DMS114 treated with DMSO at 0.1 percent for 48 hours (cell line): ENCODE results near the gene RUBCN.
"Not testable (repeated sequence)": the region's sequence is repeated elsewhere in the genome, so short reads cannot be mapped to it uniquely, and the experiment has no call there.

Experiments used
- DNase-seq: peaks from one replicate; lab custom pipeline; 2025; ENCODE audit not compliant: unreplicated experiment; lab: John Stamatoyannopoulos, UW

Gene RUBCN

GRCh38 chr3:197686899-197687298, 49.8 kb downstream of the RUBCN start:
- DNase-seq: no peak

GRCh38 chr3:197685546-197685945, 51.2 kb downstream of the RUBCN start:
- DNase-seq: no peak

- DNase-seq: no peak
These were observed 53.5 kb downstream of the RUBCN start for GRCh38 chr3:197683191-197683590.

GRCh38 chr3:197682713-197683112, 54.0 kb downstream of the RUBCN start:
- no peak for DNase-seq

DNA sequence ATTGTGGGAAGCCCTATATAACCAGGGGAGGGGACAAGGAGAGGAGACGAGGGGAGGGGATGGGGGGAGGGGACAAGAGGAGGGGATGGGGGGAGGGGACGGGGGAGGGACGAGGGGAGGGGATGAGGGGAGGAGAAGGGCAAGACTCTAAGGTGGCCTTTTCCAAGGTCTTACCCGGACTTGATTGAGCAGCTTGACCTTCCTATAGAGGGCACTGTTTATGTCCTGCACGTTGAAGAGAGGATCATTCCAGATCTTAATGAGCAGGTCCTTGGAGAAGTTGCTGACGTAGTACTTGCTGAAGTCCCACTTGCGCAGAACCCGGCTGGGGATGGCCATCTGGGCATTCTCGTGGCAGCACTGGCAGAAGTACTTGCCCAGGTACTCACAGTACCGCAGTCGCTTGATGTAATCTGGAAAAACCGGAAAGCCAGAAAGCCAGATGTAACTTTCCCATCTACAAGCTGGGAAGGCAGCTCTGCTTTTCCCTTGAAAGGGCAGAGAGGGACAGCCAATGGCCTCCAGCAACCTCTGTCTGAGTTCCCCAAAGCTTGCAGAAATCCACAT, 55.7 kb downstream of the RUBCN start:
- no peak for DNase-seq

DNA sequence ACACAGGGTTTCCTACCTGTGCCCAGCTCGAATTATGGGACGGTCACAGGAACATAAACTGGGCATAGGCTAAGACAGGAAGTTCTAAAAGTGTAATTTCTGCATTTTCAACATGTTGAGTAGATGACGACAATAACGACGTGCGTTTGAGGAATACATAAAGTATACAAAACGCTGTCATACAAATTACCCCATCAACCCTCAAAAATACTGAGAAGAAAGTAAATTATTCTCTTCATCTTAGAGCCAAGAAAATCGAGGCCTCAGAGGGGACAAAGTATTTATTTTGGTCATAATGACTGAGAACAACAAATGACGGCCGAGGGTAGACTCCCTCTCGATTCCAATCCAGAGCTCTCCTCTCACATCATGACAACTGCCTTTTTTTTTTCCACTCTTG, 60.8 kb downstream of the RUBCN start:
- DNase-seq: no peak

DNA sequence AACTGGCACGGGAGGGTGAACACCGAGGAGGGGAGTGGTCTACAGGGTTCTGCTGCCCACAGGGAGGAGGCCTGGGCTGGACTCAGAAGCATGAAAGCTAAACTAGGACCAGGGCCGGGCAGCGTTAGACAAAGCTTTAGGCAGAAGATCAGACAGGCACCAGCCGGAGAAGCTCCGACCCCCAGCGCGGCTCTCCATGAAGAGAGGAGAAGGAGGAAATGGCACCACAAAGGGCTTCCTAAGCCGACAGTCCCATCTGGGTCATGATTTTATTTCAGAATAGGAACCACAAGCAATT, 61.2 kb downstream of the RUBCN start:
- no peak for DNase-seq

GRCh38 chr3:197674741-197675562, 61.8 kb downstream of the RUBCN start:
- DNase-seq: no peak

DNA sequence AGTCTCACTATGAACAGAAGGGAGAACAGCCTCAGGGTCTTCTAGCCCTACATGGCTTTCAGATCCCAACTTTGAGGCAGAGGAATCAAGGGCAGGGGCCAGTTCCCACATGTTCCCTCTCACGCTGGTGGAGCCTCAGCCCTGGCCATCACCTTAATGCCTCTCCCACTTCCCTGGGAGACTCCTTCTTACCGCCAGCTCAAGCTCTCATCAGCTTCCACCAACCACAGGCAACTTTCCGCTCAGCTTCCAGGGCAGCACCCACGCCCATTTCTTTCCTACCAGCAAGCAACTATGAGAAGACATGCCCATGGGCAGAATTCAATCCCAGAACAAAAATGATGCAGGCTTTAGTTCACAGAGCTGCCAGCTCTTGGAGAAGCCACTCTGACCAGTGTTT, 63.5 kb downstream of the RUBCN start:
- no peak for DNase-seq

DNA sequence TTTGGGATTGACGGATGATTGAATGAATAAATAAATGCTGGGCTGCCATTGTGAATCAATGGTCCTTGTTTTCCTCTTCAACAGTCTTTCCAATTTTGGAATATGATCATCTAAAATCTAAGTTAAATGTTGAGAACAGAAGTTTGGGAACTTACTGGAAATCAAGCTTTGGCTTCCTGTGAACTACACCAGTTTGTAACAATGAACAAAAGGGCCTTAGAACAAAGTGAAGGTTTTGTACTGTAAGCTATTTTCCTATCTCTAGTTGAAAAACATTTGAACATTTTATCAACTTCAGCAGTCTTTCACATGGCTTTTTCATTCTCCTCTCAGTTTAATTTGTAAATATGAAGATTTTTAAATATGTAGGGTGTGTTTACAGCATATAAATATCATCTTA, 66.3 kb downstream of the RUBCN start:
- DNase-seq: no peak

- DNase-seq: no peak
These were observed 68.7 kb downstream of the RUBCN start for GRCh38 chr3:197667968-197668367.

GRCh38 chr3:197667293-197667692, 69.4 kb downstream of the RUBCN start:
- not testable (repeated sequence) for DNase-seq

DNA sequence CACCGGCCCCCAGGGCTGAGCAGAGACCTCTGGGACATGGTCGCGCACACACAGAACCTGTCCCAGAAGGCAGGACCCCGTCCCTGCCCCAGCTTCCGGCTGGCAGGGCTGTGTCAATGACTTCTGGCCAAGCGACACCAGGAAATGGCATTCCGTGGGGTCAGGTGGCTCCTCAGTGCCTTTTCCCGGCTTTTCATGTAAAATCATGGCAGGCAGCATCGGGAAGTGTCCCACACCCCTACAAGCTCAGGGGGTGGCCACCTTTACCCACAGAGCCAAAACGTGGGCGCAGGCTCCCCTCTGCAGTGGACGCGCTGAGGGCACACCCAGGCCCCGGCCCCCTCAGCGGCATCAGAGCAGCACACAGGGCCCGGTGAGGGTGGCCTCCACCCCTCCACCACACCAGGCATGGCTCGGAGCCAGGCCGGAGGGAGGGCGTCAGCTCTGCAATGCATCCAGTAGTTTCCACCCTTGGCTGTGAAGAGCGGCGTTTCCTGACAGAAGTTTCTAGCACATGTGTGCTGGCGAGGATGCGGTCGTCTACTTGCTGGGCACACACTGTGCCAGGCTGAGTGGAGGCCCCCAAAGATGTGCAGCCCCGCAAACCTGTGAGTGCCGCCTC, 70.4 kb downstream of the RUBCN start:
- not testable (repeated sequence) for DNase-seq

DNA sequence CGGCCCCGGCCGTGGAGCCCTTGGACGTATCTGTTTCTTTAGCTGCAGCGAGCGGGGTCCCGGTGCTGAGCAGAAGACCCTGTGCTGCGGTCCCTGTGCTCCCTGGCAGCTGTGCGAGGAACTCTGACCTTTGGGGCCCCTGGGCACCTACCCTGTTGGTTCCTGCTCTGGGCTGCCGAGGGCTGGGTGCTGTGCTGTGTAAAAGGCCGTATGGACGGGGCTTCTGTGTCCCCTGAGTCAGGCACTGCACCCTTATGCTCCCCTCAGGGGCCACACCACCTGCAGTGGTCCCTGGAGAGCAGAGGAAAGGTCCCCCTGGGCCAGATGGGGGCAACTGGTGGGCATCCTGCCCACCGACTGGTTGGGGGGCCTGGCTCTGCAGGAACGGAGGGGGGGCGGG, 71.2 kb downstream of the RUBCN start:
- DNase-seq: not testable (repeated sequence)

DNA sequence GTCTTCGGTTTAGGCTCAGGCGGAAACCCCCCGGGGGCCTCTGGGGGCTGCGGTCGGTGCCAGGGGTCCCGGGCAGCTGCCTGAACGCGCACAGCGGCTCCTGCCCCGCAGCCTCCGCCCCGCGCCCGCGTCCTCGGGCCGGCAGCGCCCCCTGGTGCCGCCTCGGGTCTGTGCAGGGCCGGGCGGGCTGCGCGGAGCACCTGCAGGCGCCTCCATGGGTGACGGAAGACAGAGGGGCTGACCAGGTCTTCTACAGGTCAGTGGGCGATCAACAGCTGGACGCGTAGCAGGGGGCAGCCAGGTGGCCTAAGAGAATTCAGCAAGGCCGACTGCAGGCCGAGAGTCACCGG, 71.6 kb downstream of the RUBCN start:
- not testable (repeated sequence) for DNase-seq

DNA sequence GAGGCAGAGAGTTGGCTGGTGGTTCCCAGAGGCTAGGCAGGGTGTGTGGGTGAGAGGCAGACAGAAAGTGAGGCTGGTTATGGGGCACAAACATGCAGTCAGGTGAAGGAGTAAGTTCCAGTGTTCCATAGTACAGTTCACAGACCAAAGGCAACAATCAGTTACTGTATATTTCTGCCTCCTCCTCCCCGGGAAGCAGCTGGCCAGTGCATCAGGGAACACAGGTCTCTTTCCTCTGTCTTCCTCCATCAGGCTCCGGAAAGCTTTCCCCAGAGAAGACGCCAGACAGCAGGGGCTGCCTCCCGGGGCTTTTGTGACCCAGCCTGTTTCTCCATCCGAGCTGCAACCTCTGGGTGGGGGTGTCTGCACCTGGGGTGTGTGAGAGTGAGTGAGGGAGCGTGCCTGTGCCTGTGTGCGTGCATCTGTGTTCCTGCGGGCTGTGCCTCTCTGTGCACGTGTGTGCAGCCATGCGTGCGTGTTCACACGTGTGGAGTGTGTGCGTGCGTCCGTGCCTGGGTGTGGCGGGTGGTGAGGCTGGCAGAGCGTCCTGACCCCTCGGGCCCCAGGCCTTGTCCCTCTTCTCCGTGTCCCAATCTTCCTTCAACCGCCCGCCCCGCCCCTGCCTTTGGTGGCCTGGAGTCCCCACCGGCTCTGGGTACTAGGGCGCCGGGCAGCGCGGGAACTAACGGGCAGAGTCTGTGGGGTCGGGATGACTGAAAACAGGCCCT, 72.1 kb downstream of the RUBCN start:
- not testable (repeated sequence) for DNase-seq

- not testable (repeated sequence) for DNase-seq
These were observed 73.2 kb downstream of the RUBCN start for GRCh38 chr3:197663367-197664140.

GRCh38 chr3:197662352-197662751, 74.4 kb downstream of the RUBCN start:
- not testable (repeated sequence) for DNase-seq

DNA sequence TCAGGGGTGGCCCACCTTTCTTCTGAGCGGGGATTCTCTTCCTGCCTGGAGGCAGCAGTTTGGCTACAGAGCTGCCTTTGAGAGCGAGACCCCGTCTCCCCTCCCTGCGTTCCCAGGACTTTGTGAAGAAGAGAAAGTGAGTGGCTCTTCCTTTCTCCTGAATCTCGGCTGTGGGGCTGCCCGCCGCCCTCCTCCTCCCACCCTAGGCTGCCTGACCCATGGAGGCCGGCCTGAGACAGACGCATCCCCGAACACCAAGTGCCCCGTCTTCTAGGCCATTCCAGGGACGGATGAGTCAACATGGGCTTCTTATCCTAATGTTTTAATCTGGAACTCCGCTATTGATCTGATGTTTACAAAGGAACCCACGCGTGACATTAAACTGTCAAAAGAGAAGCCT, 74.8 kb downstream of the RUBCN start:
- not testable (repeated sequence) for DNase-seq

DNA sequence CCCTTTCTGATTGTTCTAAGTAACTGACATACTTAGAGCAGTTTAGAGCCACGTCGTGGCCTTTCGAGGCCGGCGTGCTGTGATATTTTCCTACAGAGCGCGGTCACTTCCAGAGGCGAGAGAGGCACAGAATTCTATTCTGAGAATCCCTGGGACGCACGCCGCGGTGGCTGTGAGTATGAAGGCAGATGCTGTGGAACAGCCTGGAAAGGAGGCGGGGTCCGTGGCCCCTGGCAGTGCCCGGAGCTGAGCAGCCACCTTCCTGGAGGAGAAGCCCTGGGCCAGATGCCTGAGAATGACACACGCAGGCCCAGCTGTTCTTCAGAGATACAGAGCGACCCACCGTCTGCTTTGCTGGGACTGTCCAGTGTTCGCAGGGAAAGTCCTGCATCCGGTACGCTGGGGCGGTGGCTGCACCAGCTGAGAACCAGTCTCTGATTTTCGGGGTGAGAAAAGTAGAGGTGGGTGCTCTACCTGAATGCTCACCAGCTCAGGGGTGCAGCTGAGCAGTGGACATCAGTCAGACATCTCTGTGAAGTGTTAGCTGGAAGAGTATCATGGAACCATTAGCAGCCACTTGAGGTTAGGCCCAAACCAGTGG, 75.4 kb downstream of the RUBCN start:
- not testable (repeated sequence) for DNase-seq

DNA sequence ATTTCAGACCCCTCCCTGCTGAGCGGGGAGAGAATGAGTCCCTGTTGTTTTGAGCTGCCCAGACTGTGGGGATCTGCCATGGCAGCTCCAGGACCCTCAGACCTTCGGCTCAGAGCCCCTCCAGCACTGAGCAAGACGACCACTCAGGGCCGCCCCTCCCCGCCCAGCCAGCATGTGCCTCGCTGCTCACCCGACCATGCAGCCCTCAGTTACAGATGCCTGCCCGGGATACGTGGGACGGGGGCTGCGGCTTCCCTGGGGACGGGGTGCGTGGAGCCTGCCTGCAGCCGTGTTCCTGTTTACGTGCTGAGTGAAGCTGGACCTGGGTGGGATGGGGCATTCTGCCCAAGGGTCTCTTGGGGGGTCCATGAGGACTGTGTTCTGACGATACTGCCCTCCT, 77.0 kb downstream of the RUBCN start:
- not testable (repeated sequence) for DNase-seq
